CD4-positive, alpha-beta memory T cell (primary cell): Measurements from ENCODE around the gene CCK. TPM values are rescaled to one million over a fixed set of nuclear protein-coding genes. Genes with fewer than 3 reads are reported as not detected.

ENCODE experiments used
- CTCF ChIA-PET: fragments of 350-600 bp; sonication (Branson Sonifier 250); formaldehyde crosslinking; loops from one replicate; lab custom pipeline; 2021; ENCODE audit warnings: inconsistent platforms; ENCODE audit not compliant: partially characterized antibody; lab: Charles Lee
- POLR2A ChIA-PET: fragments of 350-600 bp; sonication (Branson Sonifier 250); formaldehyde crosslinking; loops from one replicate; lab custom pipeline; 2021; ENCODE audit not compliant: partially characterized antibody; lab: Charles Lee
- DNase-seq, 5 donors: peaks; one replicate each; pipeline versions ENCODE4 v3.0.0 to v3.0.0-alpha.2; 2020 to 2022; ENCODE audit warnings: mixed read lengths in 1 of 5
- H3K27ac ChIP-seq: one replicate; pipeline ENCODE4 v1.7.0; 2013; ENCODE audit warnings: low read depth, low read length
- H3K27me3 ChIP-seq: 2 replicates; pipeline ENCODE4 v1.7.0; 2013; ENCODE audit warnings: mild to moderate bottlenecking, low read length, moderate library complexity; ENCODE audit not compliant: insufficient read depth
- H3K36me3 ChIP-seq: 2 replicates; pipeline ENCODE4 v1.7.0; 2013; ENCODE audit warnings: mild to moderate bottlenecking, low read length, moderate library complexity; ENCODE audit not compliant: insufficient read depth
- H3K4me1 ChIP-seq: 2 replicates; pipeline ENCODE4 v1.7.0; 2013; ENCODE audit warnings: mild to moderate bottlenecking, low read length, moderate library complexity; ENCODE audit not compliant: insufficient read depth
- H3K4me3 ChIP-seq, 2 donors: one replicate each; pipeline ENCODE4 v1.7.0; 2013; ENCODE audit warnings: low read length in 2 of 2, mild to moderate bottlenecking in 1 of 2
- H3K9me3 ChIP-seq, 2 donors: one replicate each; pipeline ENCODE4 v1.7.0; 2013; ENCODE audit warnings: low read length in 2 of 2, control low read depth in 1 of 2; ENCODE audit not compliant: control insufficient read depth in 1 of 2
- H3K27ac Mint-ChIP-seq, 7 donors: one replicate each; pipeline ENCODE4 v1.8.0; 2020 to 2021; ENCODE audit warnings: mixed read lengths in 7 of 7, mild to moderate bottlenecking in 6 of 7, inconsistent platforms in 3 of 7, moderate library complexity in 3 of 7
- H3K27me3 Mint-ChIP-seq, 2 donors: one replicate each; pipeline ENCODE4 v1.8.0; 2020 to 2021; ENCODE audit warnings: mixed read lengths in 2 of 2
- H3K36me3 Mint-ChIP-seq, 2 donors: one replicate each; pipeline ENCODE4 v1.8.0; 2020 to 2021; ENCODE audit warnings: mixed read lengths in 2 of 2, inconsistent platforms in 1 of 2, mild to moderate bottlenecking in 1 of 2
- H3K4me1 Mint-ChIP-seq, 4 donors: one replicate each; pipeline ENCODE4 v1.8.0; 2020 to 2021; ENCODE audit warnings: mixed read lengths in 4 of 4, mild to moderate bottlenecking in 1 of 4
- H3K4me3 Mint-ChIP-seq, 8 donors: one replicate each; pipeline ENCODE4 v1.8.0; 2020 to 2021; ENCODE audit warnings: mixed read lengths in 8 of 8, mild to moderate bottlenecking in 7 of 8, moderate library complexity in 6 of 8, inconsistent platforms in 3 of 8
- H3K9me3 Mint-ChIP-seq, 8 donors: one replicate each; pipeline ENCODE4 v1.8.0; 2020 to 2021; ENCODE audit warnings: mixed read lengths in 8 of 8, mild to moderate bottlenecking in 5 of 8, inconsistent platforms in 3 of 8, moderate library complexity in 1 of 8
- intact Hi-C: fragments of 100-400 bp; cut with micrococcal nuclease; formaldehyde crosslinking; loops from one replicate; pipeline ENCODE4 v1.15.1; 2023
- polyA plus RNA-seq, 2 donors: library from polyadenylated mRNA; unstranded; fragments of 300-500 nt; fragmentation: Illumina TruSeq; gene quantifications; one replicate each; pipeline ENCODE4 v1.2.3, GENCODE V29; 2021
- total RNA-seq, 2 experiments: library from RNA; stranded (reverse); gene quantifications; one replicate each; pipeline ENCODE4 v1.2.3, GENCODE V29; 2021

Gene CCK
- total and polyA plus RNA-seq, 4 experiments from 2014 or later: not detected

DNA sequence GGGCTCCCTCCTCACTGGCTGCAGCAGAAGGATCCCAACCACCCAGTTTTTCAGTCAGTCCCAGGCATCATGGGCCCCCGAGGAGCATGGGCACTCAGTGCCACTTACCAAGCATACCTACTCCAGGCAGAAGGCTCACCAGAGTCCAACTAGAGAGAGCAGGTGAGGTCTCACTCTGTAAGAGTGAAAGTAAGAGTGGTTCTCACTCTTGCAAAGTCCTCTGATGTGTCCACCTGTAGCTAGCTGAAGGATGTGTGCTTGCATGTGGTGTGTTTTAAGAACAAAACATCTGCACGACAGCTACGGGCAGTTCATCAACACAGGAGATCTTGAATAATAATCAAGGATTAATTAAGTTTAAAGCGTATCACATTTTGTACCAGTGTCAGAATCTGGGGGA, 49.7 kb downstream of the CCK start:
- H3K27ac ChIP-seq: peak overlapping the region; percentile 14
- CTCF ChIA-PET: interaction anchor here (0.6 to 2.5 kb wide), 3 partner anchors 25 to 38 kb away, joined by 3 to 8 read pairs (median 5); no protein-coding TSS in a partner anchor
- no peaks in the 10 kb centered on the region for H3K9me3 ChIP-seq
- H3K27me3 ChIP-seq: no peaks in the 10 kb centered on the region
- peaks cover 52% of the 10 kb centered on the region for H3K4me1 ChIP-seq
- peaks cover 39 to 55% (median 49%) of the 10 kb centered on the region in 4 donors for H3K4me1 Mint-ChIP-seq
- intact Hi-C loops: no loop called here
- peak overlapping the region; percentile 3 to 77 (median 54) for H3K4me3 Mint-ChIP-seq
- DNase-seq: no peak
- H3K36me3 ChIP-seq: no peaks in the 10 kb centered on the region
- no peaks in the 10 kb centered on the region for H3K27me3 Mint-ChIP-seq
- POLR2A ChIA-PET: no interaction called here
- no peak overlapping the region for H3K4me3 ChIP-seq
- peaks cover 0 to 2% (median 0%) of the 10 kb centered on the region in 8 donors for H3K9me3 Mint-ChIP-seq
- H3K27ac Mint-ChIP-seq: peak overlapping the region; percentile 10 to 84 (median 63)
- peaks cover 20% of the 10 kb centered on the region in 2 donors for H3K36me3 Mint-ChIP-seq

GRCh38 chr3:42214565-42215283, 51.3 kb downstream of the CCK start:
- Mint-ChIP-seq H3K4me1 (peaks cover 39 to 55% (median 49%) of the 10 kb centered on the region in 4 donors), H3K27me3 (no peaks in the 10 kb centered on the region), H3K36me3 (peaks cover 18 to 19% of the 10 kb centered on the region in 2 donors), H3K27ac (peak overlapping the region; percentile 6 to 91 (median 51)), H3K9me3 (peaks cover 0 to 2% (median 0%) of the 10 kb centered on the region in 8 donors), H3K4me3 (peak overlapping the region in 2 of 8 donors; percentile 20 to 31)
- Histone ChIP-seq H3K36me3 (no peaks in the 10 kb centered on the region), H3K9me3 (no peaks in the 10 kb centered on the region), H3K4me3 (no peak overlapping the region), H3K27me3 (no peaks in the 10 kb centered on the region), H3K27ac (no peak overlapping the region), H3K4me1 (peaks cover 52% of the 10 kb centered on the region)
- CTCF ChIA-PET: interaction anchor here (2.5 kb wide), 1 partner anchor 23 kb away, joined by 8 read pairs; no protein-coding TSS in a partner anchor
- POLR2A ChIA-PET: no interaction called here
- no peak for DNase-seq
- intact Hi-C loops: no loop called here

- Mint-ChIP-seq H3K4me1 (peaks cover 39 to 55% (median 49%) of the 10 kb centered on the region in 4 donors), H3K36me3 (peaks cover 25 to 26% of the 10 kb centered on the region in 2 donors), H3K27me3 (no peaks in the 10 kb centered on the region), H3K4me3 (peak overlapping the region in 2 of 8 donors; percentile 26 to 35), H3K9me3 (no peaks in the 10 kb centered on the region), H3K27ac (peak overlapping the region; percentile 6 to 91 (median 72))
- POLR2A ChIA-PET: no interaction called here
- intact Hi-C loops: no loop called here
- Histone ChIP-seq H3K36me3 (peaks cover 2% of the 10 kb centered on the region), H3K27ac (no peak overlapping the region), H3K27me3 (no peaks in the 10 kb centered on the region), H3K4me1 (peaks cover 52% of the 10 kb centered on the region), H3K4me3 (no peak overlapping the region), H3K9me3 (no peaks in the 10 kb centered on the region)
- no peak for DNase-seq
- CTCF ChIA-PET: interaction anchor here (2.5 kb wide), 1 partner anchor 23 kb away, joined by 8 read pairs; no protein-coding TSS in a partner anchor
These were observed 51.9 kb downstream of the CCK start for GRCh38 chr3:42214064-42214463.

GRCh38 chr3:42213417-42213816, 52.6 kb downstream of the CCK start:
- Histone ChIP-seq H3K27ac (no peak overlapping the region), H3K9me3 (no peaks in the 10 kb centered on the region), H3K4me3 (no peak overlapping the region), H3K36me3 (peaks cover 6% of the 10 kb centered on the region), H3K4me1 (peaks cover 52% of the 10 kb centered on the region), H3K27me3 (no peaks in the 10 kb centered on the region)
- DNase-seq: no peak
- Mint-ChIP-seq H3K27ac (peak overlapping the region; percentile 11 to 91 (median 65)), H3K9me3 (no peaks in the 10 kb centered on the region), H3K4me1 (peaks cover 39 to 55% (median 49%) of the 10 kb centered on the region in 4 donors), H3K4me3 (peak overlapping the region in 4 of 8 donors; percentile 7 to 51 (median 31)), H3K27me3 (no peaks in the 10 kb centered on the region), H3K36me3 (peaks cover 30 to 32% of the 10 kb centered on the region in 2 donors)
- intact Hi-C loops: no loop called here
- POLR2A ChIA-PET: interaction anchor here (0.5 kb wide), 1 partner anchor 338 kb away, joined by 4 read pairs; no protein-coding TSS in a partner anchor
- CTCF ChIA-PET: interaction anchor here (1.5 kb wide), 1 partner anchor 22 kb away, joined by 5 read pairs; no protein-coding TSS in a partner anchor

DNA sequence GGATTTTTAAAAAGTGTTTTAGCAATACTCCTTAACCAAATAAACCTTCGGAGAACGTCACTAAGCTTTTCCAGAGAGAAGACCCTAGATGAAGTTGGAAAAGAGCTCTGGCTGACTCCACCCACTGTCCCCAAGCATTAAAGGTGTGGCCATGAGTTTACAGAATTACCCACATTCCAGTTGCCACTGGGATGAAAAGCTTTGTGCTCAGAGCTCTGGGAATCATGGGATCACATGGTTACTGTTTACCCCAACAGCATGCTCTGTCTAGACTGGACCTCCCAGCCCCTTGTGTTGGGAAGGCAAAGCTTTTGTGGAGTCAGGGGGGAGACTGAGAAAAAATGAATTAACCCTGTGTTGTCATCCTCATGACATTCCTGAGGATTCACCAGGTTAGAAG, 55.3 kb downstream of the CCK start:
- intact Hi-C loops: no loop called here
- Mint-ChIP-seq H3K4me3 (no peak overlapping the region), H3K27me3 (no peaks in the 10 kb centered on the region), H3K36me3 (peaks cover 45% of the 10 kb centered on the region in 2 donors), H3K9me3 (no peaks in the 10 kb centered on the region), H3K27ac (no peak overlapping the region), H3K4me1 (peaks cover 21 to 32% (median 26%) of the 10 kb centered on the region in 4 donors)
- Histone ChIP-seq H3K9me3 (no peaks in the 10 kb centered on the region), H3K4me3 (no peak overlapping the region), H3K27ac (no peak overlapping the region), H3K27me3 (no peaks in the 10 kb centered on the region), H3K36me3 (peaks cover 6% of the 10 kb centered on the region), H3K4me1 (peaks cover 28% of the 10 kb centered on the region)
- DNase-seq: no peak
- CTCF ChIA-PET: interaction anchor here (3.3 kb wide), 1 partner anchor 20 kb away, joined by 19 read pairs; no protein-coding TSS in a partner anchor
- POLR2A ChIA-PET: no interaction called here

DNA sequence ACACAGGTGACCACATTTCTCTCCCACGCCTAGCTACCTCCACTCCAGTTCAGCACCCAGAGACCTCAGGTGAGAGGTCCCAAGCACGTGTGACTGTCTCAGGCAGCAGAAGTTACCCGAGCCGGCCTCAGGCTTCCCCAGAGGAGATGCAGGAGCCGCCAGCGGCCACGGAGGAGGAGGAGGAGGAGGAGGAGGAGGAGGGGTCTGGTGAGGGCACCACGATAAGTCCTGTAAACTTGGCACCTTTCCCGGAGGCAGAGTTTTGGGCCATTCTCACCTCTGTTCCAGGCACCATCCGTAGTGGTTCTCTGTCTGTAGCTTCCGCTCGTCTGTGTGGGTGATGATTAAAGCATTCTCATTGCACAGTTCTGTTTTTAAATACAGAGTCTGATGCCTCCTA, 56.1 kb downstream of the CCK start:
- H3K27ac ChIP-seq: no peak overlapping the region

More for the DNA sequence above, 56.1 kb downstream of the CCK start:
- H3K9me3 Mint-ChIP-seq: no peaks in the 10 kb centered on the region
- no peaks in the 10 kb centered on the region for H3K27me3 Mint-ChIP-seq
- ChIA-PET POLR2A (no interaction called here), CTCF (interaction anchor here (3.3 kb wide), 1 partner anchor 19 kb away, joined by 19 read pairs; no protein-coding TSS in a partner anchor)
- no peak for DNase-seq
- H3K4me3 Mint-ChIP-seq: no peak overlapping the region
- H3K27ac Mint-ChIP-seq: no peak overlapping the region
- H3K4me1 ChIP-seq: peaks cover 21% of the 10 kb centered on the region
- peaks cover 20 to 24% (median 22%) of the 10 kb centered on the region in 4 donors for H3K4me1 Mint-ChIP-seq
- intact Hi-C loops: no loop called here
- H3K9me3 ChIP-seq: no peaks in the 10 kb centered on the region
- H3K36me3 Mint-ChIP-seq: peaks cover 44 to 52% of the 10 kb centered on the region in 2 donors
- H3K4me3 ChIP-seq: no peak overlapping the region
- H3K36me3 ChIP-seq: peaks cover 6% of the 10 kb centered on the region
- no peaks in the 10 kb centered on the region for H3K27me3 ChIP-seq
